ENCODE results near the gene BMPR1B. TPM values are rescaled to one million over a fixed set of nuclear protein-coding genes. Genes with fewer than 3 reads are reported as not detected.

BMPR1B gene
- total RNA-seq, 3 donors from 2014 or later: 0.36 to 3.3 (median 0.81) TPM

DNA sequence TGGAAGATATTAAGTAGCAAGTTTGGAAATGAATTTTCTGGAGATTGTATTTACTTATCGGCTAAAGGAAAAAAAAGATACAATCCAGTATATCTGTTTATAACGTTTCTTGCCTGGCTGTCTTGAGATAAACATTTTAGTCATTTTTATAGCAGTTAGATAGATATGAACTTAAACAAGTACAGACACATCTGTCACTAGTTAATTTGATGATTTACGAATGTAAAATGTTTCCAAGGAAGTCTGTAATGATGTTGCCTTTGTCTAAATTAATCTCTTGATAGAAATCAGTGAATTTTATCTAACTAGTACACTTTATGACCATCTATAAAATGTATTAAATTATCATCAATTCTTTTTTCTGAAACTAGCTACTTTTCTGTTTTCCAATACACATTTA lies 5.7 kb downstream of the BMPR1B start:
- no peak for DNase-seq
- ATAC-seq: no peak
- Histone ChIP-seq H3K36me3 (ENCODE audit: low read depth) (no peaks in the 10 kb centered on the region), H3K4me1 (ENCODE audit: low read depth) (peaks cover 1% of the 10 kb centered on the region), H3K9me3 (no peaks in the 10 kb centered on the region), H3K4me3 (no peak overlapping the region)
- intact Hi-C loops (cut with DNase I, micrococcal nuclease): no loop called here
- TF ChIP-seq, protein P1, sequence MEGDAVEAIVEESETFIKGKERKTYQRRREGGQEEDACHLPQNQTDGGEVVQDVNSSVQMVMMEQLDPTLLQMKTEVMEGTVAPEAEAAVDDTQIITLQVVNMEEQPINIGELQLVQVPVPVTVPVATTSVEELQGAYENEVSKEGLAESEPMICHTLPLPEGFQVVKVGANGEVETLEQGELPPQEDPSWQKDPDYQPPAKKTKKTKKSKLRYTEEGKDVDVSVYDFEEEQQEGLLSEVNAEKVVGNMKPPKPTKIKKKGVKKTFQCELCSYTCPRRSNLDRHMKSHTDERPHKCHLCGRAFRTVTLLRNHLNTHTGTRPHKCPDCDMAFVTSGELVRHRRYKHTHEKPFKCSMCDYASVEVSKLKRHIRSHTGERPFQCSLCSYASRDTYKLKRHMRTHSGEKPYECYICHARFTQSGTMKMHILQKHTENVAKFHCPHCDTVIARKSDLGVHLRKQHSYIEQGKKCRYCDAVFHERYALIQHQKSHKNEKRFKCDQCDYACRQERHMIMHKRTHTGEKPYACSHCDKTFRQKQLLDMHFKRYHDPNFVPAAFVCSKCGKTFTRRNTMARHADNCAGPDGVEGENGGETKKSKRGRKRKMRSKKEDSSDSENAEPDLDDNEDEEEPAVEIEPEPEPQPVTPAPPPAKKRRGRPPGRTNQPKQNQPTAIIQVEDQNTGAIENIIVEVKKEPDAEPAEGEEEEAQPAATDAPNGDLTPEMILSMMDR (IDR thresholded peaks at IDR 0.05): no peak

DNA sequence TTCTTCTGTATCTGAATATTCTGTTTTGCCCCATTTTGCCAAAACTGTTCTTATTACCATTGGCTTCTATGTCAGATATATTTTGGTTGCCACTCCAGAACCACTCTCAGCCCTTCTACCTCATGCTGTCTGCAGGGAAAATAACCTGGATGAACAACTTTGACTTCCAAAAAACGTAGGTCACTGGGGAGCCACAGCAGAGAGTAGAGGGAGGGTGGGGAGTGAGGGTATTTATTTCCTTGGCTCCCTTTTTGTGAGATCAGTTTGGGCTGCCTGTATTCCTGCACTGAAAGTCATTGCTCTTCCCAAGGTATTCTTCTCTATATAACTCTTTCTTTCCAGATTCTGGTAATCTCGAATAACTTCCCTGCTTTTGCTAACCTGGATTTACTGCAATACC lies 6.3 kb downstream of the BMPR1B start:
- no peak for DNase-seq
- Histone ChIP-seq H3K4me1 (ENCODE audit: low read depth) (no peaks in the 10 kb centered on the region), H3K36me3 (ENCODE audit: low read depth) (no peaks in the 10 kb centered on the region), H3K4me3 (no peak overlapping the region), H3K9me3 (no peaks in the 10 kb centered on the region)
- intact Hi-C loops (cut with DNase I, micrococcal nuclease): no loop called here
- ATAC-seq: no peak
- TF ChIP-seq, protein P1 (IDR thresholded peaks at IDR 0.05): no peak

DNA sequence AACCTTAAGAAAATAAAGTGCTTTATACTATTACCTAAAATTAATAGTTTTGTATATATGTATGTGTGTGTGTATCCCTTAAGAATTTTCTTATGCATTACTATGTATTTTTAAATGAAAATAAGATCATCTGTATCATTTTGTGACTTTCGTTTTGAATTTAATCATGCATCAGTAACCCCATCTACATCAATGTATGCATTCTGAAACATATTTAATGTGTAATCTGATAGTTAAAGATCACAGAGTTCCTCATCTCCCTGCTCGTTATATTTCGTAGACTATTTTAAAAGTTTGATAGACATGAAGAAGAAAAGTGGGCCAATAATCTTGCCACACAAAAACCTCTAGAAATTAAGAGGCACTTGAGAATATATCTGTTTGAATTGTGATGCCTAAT lies 7.4 kb downstream of the BMPR1B start:
- no peak for ATAC-seq
- DNase-seq: no peak
- Histone ChIP-seq H3K9me3 (no peaks in the 10 kb centered on the region), H3K36me3 (ENCODE audit: low read depth) (no peaks in the 10 kb centered on the region), H3K4me3 (no peak overlapping the region), H3K4me1 (ENCODE audit: low read depth) (no peaks in the 10 kb centered on the region)
- TF ChIP-seq, protein P1 (IDR thresholded peaks at IDR 0.05): no peak
- intact Hi-C loops (cut with DNase I, micrococcal nuclease): no loop called here

DNA sequence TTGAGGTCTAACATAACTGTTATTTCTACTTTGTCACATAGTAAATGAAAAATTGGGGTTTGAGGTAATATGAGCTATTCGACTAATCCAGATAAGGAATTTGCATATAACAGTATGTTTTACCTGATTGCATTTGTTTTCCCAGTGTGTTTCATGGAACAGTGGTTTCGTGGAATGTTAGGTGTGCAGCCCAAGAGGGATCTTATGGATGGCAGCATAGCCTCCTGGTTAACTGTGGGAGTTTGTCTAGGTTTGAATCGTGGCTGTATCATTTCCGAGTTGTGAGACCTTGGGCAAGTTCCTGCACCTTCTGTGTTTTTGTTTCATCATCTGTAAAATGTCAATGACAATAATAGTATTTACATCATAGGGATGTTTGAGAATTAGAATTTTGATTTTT lies 7.9 kb downstream of the BMPR1B start:
- Histone ChIP-seq H3K36me3 (ENCODE audit: low read depth) (no peaks in the 10 kb centered on the region), H3K4me3 (no peak overlapping the region), H3K9me3 (no peaks in the 10 kb centered on the region), H3K4me1 (ENCODE audit: low read depth) (no peaks in the 10 kb centered on the region)
- DNase-seq: no peak
- no peak for ATAC-seq
- TF ChIP-seq, protein P1 (IDR thresholded peaks at IDR 0.05): no peak
- intact Hi-C loops (cut with DNase I, micrococcal nuclease): no loop called here

DNA sequence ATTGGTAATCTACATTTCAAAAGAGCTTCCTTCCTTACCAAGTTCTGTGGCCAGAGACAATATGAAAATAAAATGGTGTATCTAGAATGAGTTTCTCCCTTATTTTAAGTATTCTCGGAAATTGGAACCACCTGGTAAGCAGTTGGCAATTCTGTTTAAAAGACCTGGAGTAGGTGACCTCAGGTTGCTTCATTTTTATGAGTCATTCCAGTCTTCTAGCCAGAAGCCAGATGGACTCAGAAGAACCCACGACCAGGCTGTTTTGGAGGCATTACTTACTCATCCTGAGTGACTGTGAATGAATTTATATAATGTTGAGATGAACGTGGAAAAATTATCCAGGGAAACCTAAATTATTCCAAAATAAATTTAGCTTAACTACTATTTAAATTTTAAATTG lies 9.1 kb downstream of the BMPR1B start:
- DNase-seq (no peak), ATAC-seq (no peak)
- Histone ChIP-seq H3K4me3 (no peak overlapping the region), H3K4me1 (ENCODE audit: low read depth) (no peaks in the 10 kb centered on the region), H3K9me3 (no peaks in the 10 kb centered on the region), H3K36me3 (ENCODE audit: low read depth) (no peaks in the 10 kb centered on the region)
- intact Hi-C loops (cut with DNase I, micrococcal nuclease): no loop called here
- TF ChIP-seq, protein P1 (IDR thresholded peaks at IDR 0.05): no peak

DNA sequence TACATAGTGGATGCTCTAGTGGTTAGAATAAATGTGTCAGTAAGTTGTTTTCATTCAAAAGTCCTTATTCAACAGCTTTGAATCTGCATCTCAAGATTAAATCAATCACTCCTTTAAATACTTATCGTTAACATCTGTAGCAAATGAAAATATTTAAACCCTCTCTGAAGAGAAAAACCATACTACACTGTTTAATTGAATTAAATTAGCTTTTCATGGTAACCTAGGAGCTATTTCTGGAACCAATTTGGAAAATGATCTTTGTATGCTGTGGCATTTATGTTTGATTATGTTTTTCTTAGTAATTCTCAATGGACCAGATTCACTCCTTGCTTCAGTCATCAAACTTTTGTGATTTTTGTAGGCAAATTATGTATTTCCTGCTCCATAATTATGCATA lies 9.7 kb downstream of the BMPR1B start:
- intact Hi-C loops (cut with DNase I, micrococcal nuclease): no loop called here
- ATAC-seq (no peak), DNase-seq (no peak)
- H3K9me3 ChIP-seq: no peaks in the 10 kb centered on the region
- H3K4me1 ChIP-seq (ENCODE audit: low read depth): no peaks in the 10 kb centered on the region
- H3K4me3 ChIP-seq: no peak overlapping the region
- TF ChIP-seq, protein P1 (IDR thresholded peaks at IDR 0.05): no peak
- no peaks in the 10 kb centered on the region for H3K36me3 ChIP-seq (ENCODE audit: low read depth)
